WTC11 (cell line): ENCODE results near the gene COL18A1. TPM values are rescaled to one million over a fixed set of nuclear protein-coding genes. Genes with fewer than 3 reads are reported as not detected.

Source experiments
- ATAC-seq: fragments of 200-7000 bp; cut with Tn5 transposase; 2 replicates; pipeline ENCODE4 v1.10.0; 2021; ENCODE audit warnings: mild to moderate bottlenecking, moderate library complexity
- CTCF ChIA-PET: fragments of 300-600 bp; sonication (Branson Sonifier 250); formaldehyde crosslinking; loops from one replicate; lab custom pipeline; 2021; ENCODE audit warnings: antibody characterized with exemption; lab: Charles Lee
- POLR2A ChIA-PET: fragments of 350-600 bp; sonication (Branson Sonifier 250); formaldehyde crosslinking; loops from one replicate; lab custom pipeline; 2021; ENCODE audit warnings: antibody characterized with exemption; lab: Charles Lee
- DNase-seq: peaks from one replicate; pipeline ENCODE4 v3.0.0; 2021; ENCODE audit warnings: low spot score
- H3K27ac Mint-ChIP-seq: 2 replicates; pipeline ENCODE4 v1.8.0; 2021; ENCODE audit warnings: mixed read lengths
- H3K27me3 Mint-ChIP-seq: 2 replicates; pipeline ENCODE4 v1.8.0; 2021; ENCODE audit warnings: low read depth, mild to moderate bottlenecking, moderate library complexity, mixed read lengths
- H3K36me3 Mint-ChIP-seq: 2 replicates; pipeline ENCODE4 v1.8.0; 2021; ENCODE audit warnings: mixed read lengths
- H3K4me1 Mint-ChIP-seq: 2 replicates; pipeline ENCODE4 v1.8.0; 2022; ENCODE audit warnings: mixed read lengths
- H3K4me3 Mint-ChIP-seq: 2 replicates; pipeline ENCODE4 v1.8.0; 2021; ENCODE audit warnings: mild to moderate bottlenecking, moderate library complexity, mixed read lengths
- H3K9me3 Mint-ChIP-seq: 2 replicates; pipeline ENCODE4 v1.8.0; 2021; ENCODE audit warnings: mixed read lengths
- CBFB ChIP-seq: sonication (generic); formaldehyde crosslinking; IDR thresholded peaks from 2 replicates; pipeline ENCODE4 v1.8.1; 2022; ENCODE audit warnings: mild to moderate bottlenecking, low read depth, missing genetic modification reagents
- FOXK1 ChIP-seq: sonication (generic); formaldehyde crosslinking; IDR thresholded peaks from 2 replicates; pipeline ENCODE4 v1.8.0; 2022; ENCODE audit warnings: mild to moderate bottlenecking, moderate library complexity, missing genetic modification reagents
- FOXP1 ChIP-seq: sonication (generic); formaldehyde crosslinking; IDR thresholded peaks from 2 replicates; pipeline ENCODE4 v1.8.0; 2022; ENCODE audit warnings: missing genetic modification reagents, mild to moderate bottlenecking, moderate library complexity, borderline replicate concordance
- GRHL2 ChIP-seq: fragments of 250-450 bp; sonication (Bioruptor Pico); IDR thresholded peaks from 2 replicates; pipeline ENCODE4 v1.8.0; 2022; ENCODE audit warnings: mild to moderate bottlenecking, moderate library complexity; ENCODE audit not compliant: insufficient replicate concordance, severe bottlenecking
- JAZF1 ChIP-seq: fragments of 250-450 bp; sonication (Bioruptor Pico); IDR thresholded peaks from 2 replicates; pipeline ENCODE4 v1.9.0; 2021; ENCODE audit warnings: moderate library complexity, mild to moderate bottlenecking, inconsistent platforms
- JUN ChIP-seq: sonication (generic); formaldehyde crosslinking; IDR thresholded peaks from 2 replicates; pipeline ENCODE4 v1.8.0; 2023; ENCODE audit warnings: mild to moderate bottlenecking, missing genetic modification reagents
- PRRX2 ChIP-seq: fragments of 250-450 bp; sonication (Bioruptor Pico); IDR thresholded peaks from 2 replicates; pipeline ENCODE4 v1.8.0; 2021; ENCODE audit warnings: mild to moderate bottlenecking
- ZBTB21 ChIP-seq: sonication (generic); formaldehyde crosslinking; IDR thresholded peaks from 2 replicates; pipeline ENCODE4 v1.8.1; 2023; ENCODE audit warnings: mild to moderate bottlenecking, missing genetic modification reagents, borderline replicate concordance
- ZNF232 ChIP-seq: sonication (generic); formaldehyde crosslinking; IDR thresholded peaks from 2 replicates; pipeline ENCODE4 v1.8.0; 2022; ENCODE audit warnings: mild to moderate bottlenecking, missing genetic modification reagents
- ZNF423 ChIP-seq: fragments of 250-450 bp; sonication (Bioruptor Pico); IDR thresholded peaks from 2 replicates; pipeline ENCODE4 v2.1.2; 2022; ENCODE audit warnings: mild to moderate bottlenecking, moderate library complexity
- total RNA-seq: library from RNA; stranded (reverse); gene quantifications from 3 replicates; pipeline ENCODE4 v1.2.3, GENCODE V29; 2021
- TF ChIP-seq, protein P1 (sequence below): sonication (generic); formaldehyde crosslinking; IDR thresholded peaks from 2 replicates; pipeline ENCODE4 v1.8.0; 2022; ENCODE audit warnings: missing genetic modification reagents
- TF ChIP-seq, protein P2 (sequence below): sonication (generic); formaldehyde crosslinking; IDR thresholded peaks from 2 replicates; pipeline ENCODE4 v1.8.0; 2022; ENCODE audit warnings: mild to moderate bottlenecking, missing genetic modification reagents
- TF ChIP-seq, protein P3 (sequence below): sonication (generic); formaldehyde crosslinking; IDR thresholded peaks from 2 replicates; pipeline ENCODE4 v1.8.1; 2023; ENCODE audit warnings: mild to moderate bottlenecking, missing genetic modification reagents
- TF ChIP-seq, protein P4 (sequence below): sonication (generic); formaldehyde crosslinking; conservative IDR thresholded peaks from 2 replicates; pipeline ENCODE4 v1.8.1; 2022; ENCODE audit warnings: mild to moderate bottlenecking, missing genetic modification reagents
- TF ChIP-seq, protein P5 (sequence below): sonication (generic); formaldehyde crosslinking; IDR thresholded peaks from 2 replicates; pipeline ENCODE4 v1.8.0; 2022; ENCODE audit warnings: mild to moderate bottlenecking, missing genetic modification reagents

Gene COL18A1
- total RNA-seq, 1 experiment from 2014 or later = 231 TPM

DNA sequence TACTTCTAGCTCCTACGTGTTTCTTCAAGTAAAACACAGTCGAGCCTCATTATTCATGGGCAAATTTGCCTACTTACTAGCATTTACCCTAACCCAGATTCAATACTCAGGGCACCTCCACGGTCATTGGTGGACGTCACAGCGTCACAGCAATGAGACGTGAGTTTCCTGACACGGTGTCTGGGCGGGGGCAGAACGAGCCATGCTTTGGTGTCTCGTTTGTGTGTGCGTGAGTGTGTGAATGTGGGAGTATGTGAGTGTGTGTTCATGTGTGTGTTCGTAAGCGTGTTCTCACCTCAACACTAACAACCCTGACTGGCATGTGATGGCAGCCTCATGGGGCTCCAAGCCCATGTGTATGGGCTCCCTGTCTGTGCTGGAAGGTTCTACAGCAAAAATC, 17.5 kb upstream of the COL18A1 start (continued):
- TF ChIP-seq ZNF423 (CRISPR knock-in tag) = no peak
- TF ChIP-seq, protein P1, sequence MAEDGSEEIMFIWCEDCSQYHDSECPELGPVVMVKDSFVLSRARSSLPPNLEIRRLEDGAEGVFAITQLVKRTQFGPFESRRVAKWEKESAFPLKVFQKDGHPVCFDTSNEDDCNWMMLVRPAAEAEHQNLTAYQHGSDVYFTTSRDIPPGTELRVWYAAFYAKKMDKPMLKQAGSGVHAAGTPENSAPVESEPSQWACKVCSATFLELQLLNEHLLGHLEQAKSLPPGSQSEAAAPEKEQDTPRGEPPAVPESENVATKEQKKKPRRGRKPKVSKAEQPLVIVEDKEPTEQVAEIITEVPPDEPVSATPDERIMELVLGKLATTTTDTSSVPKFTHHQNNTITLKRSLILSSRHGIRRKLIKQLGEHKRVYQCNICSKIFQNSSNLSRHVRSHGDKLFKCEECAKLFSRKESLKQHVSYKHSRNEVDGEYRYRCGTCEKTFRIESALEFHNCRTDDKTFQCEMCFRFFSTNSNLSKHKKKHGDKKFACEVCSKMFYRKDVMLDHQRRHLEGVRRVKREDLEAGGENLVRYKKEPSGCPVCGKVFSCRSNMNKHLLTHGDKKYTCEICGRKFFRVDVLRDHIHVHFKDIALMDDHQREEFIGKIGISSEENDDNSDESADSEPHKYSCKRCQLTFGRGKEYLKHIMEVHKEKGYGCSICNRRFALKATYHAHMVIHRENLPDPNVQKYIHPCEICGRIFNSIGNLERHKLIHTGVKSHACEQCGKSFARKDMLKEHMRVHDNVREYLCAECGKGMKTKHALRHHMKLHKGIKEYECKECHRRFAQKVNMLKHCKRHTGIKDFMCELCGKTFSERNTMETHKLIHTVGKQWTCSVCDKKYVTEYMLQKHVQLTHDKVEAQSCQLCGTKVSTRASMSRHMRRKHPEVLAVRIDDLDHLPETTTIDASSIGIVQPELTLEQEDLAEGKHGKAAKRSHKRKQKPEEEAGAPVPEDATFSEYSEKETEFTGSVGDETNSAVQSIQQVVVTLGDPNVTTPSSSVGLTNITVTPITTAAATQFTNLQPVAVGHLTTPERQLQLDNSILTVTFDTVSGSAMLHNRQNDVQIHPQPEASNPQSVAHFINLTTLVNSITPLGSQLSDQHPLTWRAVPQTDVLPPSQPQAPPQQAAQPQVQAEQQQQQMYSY = no peak
- TF ChIP-seq, protein P2, sequence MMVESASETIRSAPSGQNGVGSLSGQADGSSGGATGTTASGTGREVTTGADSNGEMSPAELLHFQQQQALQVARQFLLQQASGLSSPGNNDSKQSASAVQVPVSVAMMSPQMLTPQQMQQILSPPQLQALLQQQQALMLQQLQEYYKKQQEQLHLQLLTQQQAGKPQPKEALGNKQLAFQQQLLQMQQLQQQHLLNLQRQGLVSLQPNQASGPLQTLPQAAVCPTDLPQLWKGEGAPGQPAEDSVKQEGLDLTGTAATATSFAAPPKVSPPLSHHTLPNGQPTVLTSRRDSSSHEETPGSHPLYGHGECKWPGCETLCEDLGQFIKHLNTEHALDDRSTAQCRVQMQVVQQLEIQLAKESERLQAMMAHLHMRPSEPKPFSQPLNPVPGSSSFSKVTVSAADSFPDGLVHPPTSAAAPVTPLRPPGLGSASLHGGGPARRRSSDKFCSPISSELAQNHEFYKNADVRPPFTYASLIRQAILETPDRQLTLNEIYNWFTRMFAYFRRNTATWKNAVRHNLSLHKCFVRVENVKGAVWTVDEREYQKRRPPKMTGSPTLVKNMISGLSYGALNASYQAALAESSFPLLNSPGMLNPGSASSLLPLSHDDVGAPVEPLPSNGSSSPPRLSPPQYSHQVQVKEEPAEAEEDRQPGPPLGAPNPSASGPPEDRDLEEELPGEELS (CRISPR knock-in tag) = no peak

DNA sequence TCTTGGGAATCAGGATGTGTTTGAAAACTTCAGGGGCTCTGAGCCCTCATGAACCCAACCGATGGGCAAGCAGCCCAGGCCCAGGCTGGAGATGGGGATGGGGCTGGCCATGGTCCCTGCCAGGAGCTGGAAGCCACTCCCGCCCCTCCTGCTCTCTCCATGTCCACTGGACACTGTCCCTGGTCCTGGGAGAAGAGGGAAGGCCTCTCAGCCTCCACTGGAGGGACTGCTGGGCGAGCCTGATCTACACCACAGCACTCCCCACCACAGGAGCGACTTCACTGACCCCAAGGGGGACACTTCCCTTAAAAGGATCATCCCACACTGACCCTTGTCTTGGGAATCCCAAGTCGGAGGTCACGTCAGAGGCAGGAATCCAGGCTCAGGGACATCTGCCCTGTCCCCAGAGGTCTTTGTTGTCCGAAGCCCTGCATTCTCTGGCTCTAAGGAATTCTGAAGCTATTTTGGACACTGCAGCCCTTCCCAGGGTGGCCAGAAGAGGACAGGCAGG, 16.9 kb upstream of the COL18A1 start:
- Mint-ChIP-seq H3K9me3 (no peaks in the 10 kb centered on the region), H3K27ac (no peak overlapping the region), H3K27me3 (peaks cover 4% of the 10 kb centered on the region; the same call in 1 of the 2 replicates), H3K36me3 (no peaks in the 10 kb centered on the region), H3K4me1 (no peaks in the 10 kb centered on the region; the same call in 1 of the 2 replicates), H3K4me3 (no peak overlapping the region)
- TF ChIP-seq FOXP1 (CRISPR knock-in tag) (no peak), CBFB (no peak), ZNF232 (CRISPR knock-in tag) (no peak), JAZF1 (no peak), FOXK1 (CRISPR knock-in tag) (no peak), PRRX2 (no peak), ZBTB21 (CRISPR knock-in tag) (no peak), JUN (CRISPR knock-in tag) (no peak), GRHL2 (no peak)
- TF ChIP-seq, protein P3, sequence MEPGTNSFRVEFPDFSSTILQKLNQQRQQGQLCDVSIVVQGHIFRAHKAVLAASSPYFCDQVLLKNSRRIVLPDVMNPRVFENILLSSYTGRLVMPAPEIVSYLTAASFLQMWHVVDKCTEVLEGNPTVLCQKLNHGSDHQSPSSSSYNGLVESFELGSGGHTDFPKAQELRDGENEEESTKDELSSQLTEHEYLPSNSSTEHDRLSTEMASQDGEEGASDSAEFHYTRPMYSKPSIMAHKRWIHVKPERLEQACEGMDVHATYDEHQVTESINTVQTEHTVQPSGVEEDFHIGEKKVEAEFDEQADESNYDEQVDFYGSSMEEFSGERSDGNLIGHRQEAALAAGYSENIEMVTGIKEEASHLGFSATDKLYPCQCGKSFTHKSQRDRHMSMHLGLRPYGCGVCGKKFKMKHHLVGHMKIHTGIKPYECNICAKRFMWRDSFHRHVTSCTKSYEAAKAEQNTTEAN (CRISPR knock-in tag) = no peak
- TF ChIP-seq, protein P2 (CRISPR knock-in tag) = no peak
- TF ChIP-seq, protein P4, sequence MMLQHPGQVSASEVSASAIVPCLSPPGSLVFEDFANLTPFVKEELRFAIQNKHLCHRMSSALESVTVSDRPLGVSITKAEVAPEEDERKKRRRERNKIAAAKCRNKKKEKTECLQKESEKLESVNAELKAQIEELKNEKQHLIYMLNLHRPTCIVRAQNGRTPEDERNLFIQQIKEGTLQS (CRISPR knock-in tag) = no peak
- TF ChIP-seq, protein P1 = no peak
- TF ChIP-seq, protein P5, sequence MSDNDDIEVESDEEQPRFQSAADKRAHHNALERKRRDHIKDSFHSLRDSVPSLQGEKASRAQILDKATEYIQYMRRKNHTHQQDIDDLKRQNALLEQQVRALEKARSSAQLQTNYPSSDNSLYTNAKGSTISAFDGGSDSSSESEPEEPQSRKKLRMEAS (CRISPR knock-in tag) = no peak
- ChIA-PET POLR2A (no interaction called here), CTCF (interaction anchor here (1.0 to 1.8 kb wide), 2 partner anchors 19 to 41 kb away, joined by 3 to 7 read pairs; no protein-coding TSS in a partner anchor)
- no peak for DNase-seq
- no peak for ATAC-seq
